GM19351 (cell line): ENCODE data around the gene GPC5.
A peak's percentile ranks its signal among the peaks of the same experiment; 100 is the strongest.
"Not testable (repeated sequence)": the region's sequence is repeated elsewhere in the genome, so short reads cannot be mapped to it uniquely, and the experiment has no call there.

ENCODE experiments used
- ATAC-seq: cut with Tn5 transposase; IDR thresholded peaks from one replicate; pipeline ENCODE4 v1.9.1; 2021; ENCODE audit warnings: mild to moderate bottlenecking, moderate library complexity; ENCODE audit not compliant: unreplicated experiment

Gene GPC5

GRCh38 chr13:91398413-91399188 lies at the start of gene GPC5:
Gene GPC5 (plus strand): TSS chr13:91398621.
- ATAC-seq = peak; percentile 95

GRCh38 chr13:91348906-91349435 lies 49.5 kb upstream of the GPC5 start:
- peak; percentile 45 for ATAC-seq

GRCh38 chr13:91349992-91350911 lies 48.2 kb upstream of the GPC5 start:
- ATAC-seq = no peak

- no peak for ATAC-seq
These were observed 47.3 kb upstream of the GPC5 start for GRCh38 chr13:91351123-91351522.

- ATAC-seq = no peak
These were observed 46.4 kb upstream of the GPC5 start for GRCh38 chr13:91351980-91352379.

- not testable (repeated sequence) for ATAC-seq
These were observed 45.5 kb upstream of the GPC5 start for GRCh38 chr13:91352891-91353290.

GRCh38 chr13:91353494-91353893 lies 44.9 kb upstream of the GPC5 start:
- no peak for ATAC-seq

- ATAC-seq = no peak
These were observed 43.2 kb upstream of the GPC5 start for GRCh38 chr13:91355099-91355825.

- no peak for ATAC-seq
These were observed 42.4 kb upstream of the GPC5 start for GRCh38 chr13:91355826-91356710.

GRCh38 chr13:91356919-91357612 lies 41.4 kb upstream of the GPC5 start:
- ATAC-seq = no peak

- ATAC-seq = no peak
These were observed 40.6 kb upstream of the GPC5 start for GRCh38 chr13:91357613-91358386.

GRCh38 chr13:91358387-91358782 lies 40.0 kb upstream of the GPC5 start:
- ATAC-seq = no peak

- ATAC-seq = no peak
These were observed 39.3 kb upstream of the GPC5 start for GRCh38 chr13:91359111-91359510.

- ATAC-seq = no peak
These were observed 38.8 kb upstream of the GPC5 start for GRCh38 chr13:91359631-91360030.

- no peak for ATAC-seq
These were observed 38.1 kb upstream of the GPC5 start for GRCh38 chr13:91360246-91360751.

GRCh38 chr13:91361755-91362271 lies 36.6 kb upstream of the GPC5 start:
- no peak for ATAC-seq

- no peak for ATAC-seq
These were observed 35.5 kb upstream of the GPC5 start for GRCh38 chr13:91362908-91363307.

- ATAC-seq = peak; percentile 46
These were observed 30.3 kb upstream of the GPC5 start for GRCh38 chr13:91368101-91368500.
